Effector CD8-positive, alpha-beta T cell (primary cell): ENCODE data around the gene DLK2.
A peak's percentile ranks its signal among the peaks of the same experiment; 100 is the strongest.

Source experiments
- DNase-seq: peaks from one replicate; lab custom pipeline; 2025; lab: John Stamatoyannopoulos, UW

Gene DLK2

GRCh38 chr6:43453831-43454230, 1.5 kb downstream of the DLK2 start:
- DNase-seq: no peak

GRCh38 chr6:43452896-43453295, 2.5 kb downstream of the DLK2 start:
- DNase-seq: no peak

GRCh38 chr6:43451939-43452338, 3.4 kb downstream of the DLK2 start:
- DNase-seq: no peak

- DNase-seq: no peak
Measured at GRCh38 chr6:43451348-43451747, 4.0 kb downstream of the DLK2 start.

GRCh38 chr6:43450699-43451131, 4.6 kb downstream of the DLK2 start:
- DNase-seq: no peak

GRCh38 chr6:43448916-43449315, 6.4 kb downstream of the DLK2 start:
- DNase-seq: no peak

- DNase-seq: no peak
Measured at GRCh38 chr6:43447604-43448003, 7.7 kb downstream of the DLK2 start.

- DNase-seq: no peak
Measured at GRCh38 chr6:43445576-43445975, 9.8 kb downstream of the DLK2 start.

- no peak for DNase-seq
Measured at GRCh38 chr6:43444582-43444981, 10.8 kb downstream of the DLK2 start.

GRCh38 chr6:43444036-43444435, 11.3 kb downstream of the DLK2 start:
- DNase-seq: no peak

- DNase-seq: no peak
Measured at GRCh38 chr6:43442935-43443334, 12.4 kb downstream of the DLK2 start.

GRCh38 chr6:43437700-43438099, 17.6 kb downstream of the DLK2 start:
- no peak for DNase-seq

GRCh38 chr6:43436577-43437282, 18.6 kb downstream of the DLK2 start:
- no peak for DNase-seq

GRCh38 chr6:43435682-43436437, 19.5 kb downstream of the DLK2 start:
- DNase-seq: no peak

GRCh38 chr6:43434943-43435342, 20.4 kb downstream of the DLK2 start:
- DNase-seq: no peak

- no peak for DNase-seq
Measured at GRCh38 chr6:43434001-43434840, 21.1 kb downstream of the DLK2 start.

- DNase-seq: no peak
Measured at GRCh38 chr6:43433148-43433547, 22.2 kb downstream of the DLK2 start.

- DNase-seq: no peak
Measured at GRCh38 chr6:43432009-43432945, 23.1 kb downstream of the DLK2 start.

- no peak for DNase-seq
Measured at GRCh38 chr6:43428874-43429273, 26.5 kb downstream of the DLK2 start.

GRCh38 chr6:43428112-43428570, 27.2 kb downstream of the DLK2 start:
- no peak for DNase-seq

- DNase-seq: peak; percentile 89
Measured at GRCh38 chr6:43427406-43428111, 27.8 kb downstream of the DLK2 start, which contains the start of gene ABCC10. Gene ABCC10, plus strand, starts transcription at chr6:43427541. Its CDS starts 438 bp downstream, at chr6:43427979.
